Measurements from ENCODE around the gene POLDIP2.

GRCh38 chr17:28390563-28390962 is 33.2 kb upstream of the POLDIP2 start:
- TF ChIP-seq, protein P1, sequence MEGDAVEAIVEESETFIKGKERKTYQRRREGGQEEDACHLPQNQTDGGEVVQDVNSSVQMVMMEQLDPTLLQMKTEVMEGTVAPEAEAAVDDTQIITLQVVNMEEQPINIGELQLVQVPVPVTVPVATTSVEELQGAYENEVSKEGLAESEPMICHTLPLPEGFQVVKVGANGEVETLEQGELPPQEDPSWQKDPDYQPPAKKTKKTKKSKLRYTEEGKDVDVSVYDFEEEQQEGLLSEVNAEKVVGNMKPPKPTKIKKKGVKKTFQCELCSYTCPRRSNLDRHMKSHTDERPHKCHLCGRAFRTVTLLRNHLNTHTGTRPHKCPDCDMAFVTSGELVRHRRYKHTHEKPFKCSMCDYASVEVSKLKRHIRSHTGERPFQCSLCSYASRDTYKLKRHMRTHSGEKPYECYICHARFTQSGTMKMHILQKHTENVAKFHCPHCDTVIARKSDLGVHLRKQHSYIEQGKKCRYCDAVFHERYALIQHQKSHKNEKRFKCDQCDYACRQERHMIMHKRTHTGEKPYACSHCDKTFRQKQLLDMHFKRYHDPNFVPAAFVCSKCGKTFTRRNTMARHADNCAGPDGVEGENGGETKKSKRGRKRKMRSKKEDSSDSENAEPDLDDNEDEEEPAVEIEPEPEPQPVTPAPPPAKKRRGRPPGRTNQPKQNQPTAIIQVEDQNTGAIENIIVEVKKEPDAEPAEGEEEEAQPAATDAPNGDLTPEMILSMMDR (IDR thresholded peaks at IDR 0.05; ENCODE audit: extremely low read depth in 1 of 2, insufficient read depth in 1 of 2, low read depth in 1 of 2, low read length in 2 of 2): no peak
- no peak for TF ChIP-seq MAX (IDR thresholded peaks at IDR 0.05; ENCODE audit: insufficient read depth, insufficient read length)
- TF ChIP-seq POLR2A (IDR thresholded peaks at IDR 0.05; ENCODE audit: low read depth, low read length): no peak
- no peak for TF ChIP-seq POLR2AphosphoS5 (IDR thresholded peaks at IDR 0.05; ENCODE audit: insufficient read depth, low read depth, low read length)
- no peak for TF ChIP-seq JUN (IDR thresholded peaks at IDR 0.05; ENCODE audit: borderline replicate concordance, insufficient read depth, insufficient read length, low read depth)
- no peak for TF ChIP-seq EZH2 (IDR thresholded peaks at IDR 0.05; ENCODE audit: borderline replicate concordance, low read depth, low read length, severe bottlenecking)
- no peak for TF ChIP-seq MYC (IDR thresholded peaks at IDR 0.05; ENCODE audit: low read depth, low read length)
- TF ChIP-seq GATA2 (IDR thresholded peaks at IDR 0.05; ENCODE audit: insufficient read depth, insufficient read length, low read depth, low read length): no peak
- no peak for TF ChIP-seq FOS (IDR thresholded peaks at IDR 0.05; ENCODE audit: borderline replicate concordance, insufficient read depth, low read length)

All from endothelial cell of umbilical vein (primary cell).